ENCODE data around the gene SREBF2.

GRCh38 chr22:41787331-41787730 lies 45.6 kb upstream of the SREBF2 start:
- TF ChIP-seq CTCF (IDR thresholded peaks at IDR 0.05) = no peak
- TF ChIP-seq POLR2AphosphoS5 (IDR thresholded peaks at IDR 0.05) = no peak
- TF ChIP-seq POLR2A (IDR thresholded peaks at IDR 0.05) = no peak
- no peak for TF ChIP-seq EP300 (IDR thresholded peaks at IDR 0.05)
